Endothelial cell of hepatic sinusoid (primary cell): ENCODE measurements around the gene PSMD9.

Experiments
- in situ Hi-C: cut with HindIII; loops from 2 replicates; pipeline ENCODE4 v1.10.0; 2017; ENCODE audit warnings: low sequenced_read_pairs

The PSMD9 gene

DNA sequence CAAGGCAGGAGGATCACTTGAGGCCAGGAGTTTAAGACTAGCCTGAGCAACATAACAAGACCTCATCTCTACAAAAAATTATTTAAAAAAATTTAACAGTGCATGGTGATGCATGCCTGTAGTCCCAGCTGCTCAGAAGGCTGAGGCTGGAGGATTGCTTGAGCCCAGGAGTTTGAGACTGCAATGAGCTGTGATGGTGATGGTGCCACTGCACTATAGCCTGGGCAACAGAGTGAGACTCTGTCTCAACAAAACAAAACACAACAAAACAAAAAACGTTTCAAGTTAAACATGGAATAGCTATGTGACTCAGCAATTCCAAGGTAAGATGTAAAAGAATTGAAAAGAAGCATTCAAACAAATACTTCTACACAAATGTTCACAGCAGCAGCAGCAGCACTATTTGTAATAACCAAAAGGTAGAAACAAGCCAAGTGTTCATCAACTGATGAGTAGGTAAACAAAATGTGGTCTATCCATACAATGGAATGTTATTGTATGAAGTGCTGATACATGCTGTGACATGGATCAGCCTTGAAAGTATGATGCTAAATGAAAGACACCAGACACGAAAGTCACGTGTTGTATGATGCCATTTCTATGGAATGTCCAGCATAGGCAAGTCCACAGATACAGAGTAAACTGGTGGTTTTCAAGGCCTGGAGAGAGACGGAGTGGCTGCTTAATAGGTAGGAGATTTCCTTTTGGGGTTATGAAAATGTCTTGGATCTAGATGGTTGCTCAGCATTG, 61.2 kb downstream of the PSMD9 start:
- in situ Hi-C loops, result no loop called here

DNA sequence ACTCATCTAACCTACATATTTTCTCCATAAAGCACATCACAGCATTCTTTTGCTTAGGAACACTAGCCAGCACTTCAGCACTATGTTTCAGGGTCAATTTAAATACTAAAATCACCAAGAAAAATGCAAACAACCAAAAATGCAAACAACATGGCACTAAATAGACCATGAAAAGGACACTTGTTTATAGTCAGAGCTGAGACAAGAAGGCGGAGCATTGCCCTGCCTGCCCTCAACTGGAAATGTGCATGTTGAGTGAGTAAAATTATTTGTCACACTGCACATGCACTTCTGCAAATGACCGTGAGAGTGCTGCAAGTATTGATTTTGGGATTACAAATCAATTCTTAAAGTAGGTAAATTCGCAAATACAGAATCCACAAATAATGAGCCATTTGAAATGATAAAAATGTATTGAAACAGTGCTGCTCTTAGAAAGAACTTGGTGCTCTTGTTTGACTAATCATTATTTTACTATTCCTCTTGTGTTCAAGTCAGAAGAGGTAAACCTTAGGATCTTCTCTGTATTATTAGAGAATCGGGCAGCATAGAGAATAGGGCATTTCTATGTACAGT, 64.6 kb downstream of the PSMD9 start:
- in situ Hi-C loops, result no loop called here

DNA sequence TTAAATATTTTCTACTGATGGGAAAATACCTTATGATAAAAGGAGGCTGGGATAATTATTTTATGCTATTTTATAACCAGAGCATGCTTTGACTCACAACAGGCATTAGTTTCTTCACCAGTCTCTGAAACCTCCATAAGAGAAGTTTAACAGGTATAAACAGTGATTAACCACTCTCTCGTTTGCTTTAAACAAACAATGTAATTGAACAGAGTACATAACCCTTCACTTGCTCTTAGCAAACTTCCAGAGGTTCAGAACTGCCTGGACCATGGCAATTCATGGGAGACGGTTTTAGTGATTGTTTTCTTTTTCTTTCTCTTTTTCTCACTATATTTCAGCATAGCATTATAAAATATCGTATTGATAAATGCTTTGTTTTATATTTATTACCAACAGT, 65.1 kb downstream of the PSMD9 start:
- in situ Hi-C loops, result no loop called here

DNA sequence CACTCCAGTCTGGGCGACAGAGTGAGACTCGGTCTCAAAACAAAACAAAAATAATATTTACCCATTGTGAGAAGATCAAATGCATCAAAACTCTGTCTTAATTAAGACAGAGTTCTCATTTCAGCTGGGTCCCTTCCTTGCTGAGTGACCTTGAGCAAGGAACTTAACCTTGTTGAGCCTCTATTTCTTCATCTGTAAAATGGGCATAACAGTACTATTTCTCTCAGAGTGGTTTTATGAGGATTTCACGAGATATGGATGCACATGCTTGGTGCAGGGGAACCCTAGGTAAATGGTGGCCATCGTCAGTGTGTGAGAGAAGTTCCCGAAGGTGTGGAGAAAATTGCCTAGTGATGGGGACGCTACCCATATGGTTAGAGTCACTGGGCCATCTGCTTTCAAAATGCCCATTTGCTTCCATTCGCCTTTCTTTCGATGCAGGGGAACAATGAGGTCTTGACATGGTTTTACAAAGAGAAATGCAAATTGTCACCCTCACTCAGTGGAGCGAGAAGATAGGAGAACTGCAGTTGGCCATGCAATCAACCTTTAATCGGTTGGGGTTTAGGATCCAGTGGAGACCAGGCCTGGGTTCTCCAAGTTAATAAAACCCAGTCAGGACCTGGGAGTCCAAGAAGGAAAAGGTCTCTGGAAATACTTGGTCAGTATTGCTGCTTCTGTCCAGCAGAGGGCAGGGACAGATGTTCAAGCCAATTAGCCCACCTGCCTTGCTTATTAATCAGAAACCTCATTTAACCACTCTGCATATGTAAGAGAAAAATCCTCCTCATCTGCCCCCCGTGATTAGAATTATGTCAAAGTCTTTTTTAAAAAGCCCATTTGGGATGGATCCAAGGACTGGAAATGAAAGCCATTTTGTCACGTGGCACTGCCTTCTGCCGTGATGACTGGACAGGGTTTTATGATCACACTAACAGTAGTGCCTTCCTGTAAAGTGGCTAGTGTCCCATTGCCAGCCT, 67.0 kb downstream of the PSMD9 start:
- in situ Hi-C loops, result no loop called here

DNA sequence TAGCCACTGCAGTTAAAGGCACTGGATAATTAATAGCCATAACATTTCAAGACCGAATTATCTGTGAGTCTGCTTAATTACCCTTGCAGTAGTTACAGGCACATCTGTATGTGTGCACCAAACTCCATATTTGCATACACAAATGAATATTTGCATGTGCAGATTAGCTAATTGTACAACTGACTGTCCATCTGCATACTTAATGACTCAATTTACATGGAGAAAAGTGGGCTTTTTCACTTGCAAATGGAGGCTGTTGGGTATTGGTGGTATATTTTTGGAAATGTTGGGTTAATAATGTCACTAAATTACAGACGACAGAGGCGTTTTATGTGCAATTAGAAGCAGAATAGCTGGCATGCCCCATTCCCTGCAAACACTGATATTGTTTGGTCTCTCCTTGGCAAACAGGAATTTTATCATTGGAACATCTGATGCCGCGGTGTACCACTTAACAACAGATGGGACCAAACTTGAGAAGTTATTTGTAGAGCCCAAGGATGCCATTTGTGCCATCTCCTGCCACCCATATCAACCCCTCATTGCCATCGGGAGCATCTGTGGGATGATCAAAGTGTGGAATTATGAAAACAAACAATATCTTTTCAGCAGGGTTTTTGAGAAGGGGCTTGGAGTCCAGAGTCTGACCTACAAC, 69.4 kb downstream of the PSMD9 start:
- in situ Hi-C loops, result no loop called here

DNA sequence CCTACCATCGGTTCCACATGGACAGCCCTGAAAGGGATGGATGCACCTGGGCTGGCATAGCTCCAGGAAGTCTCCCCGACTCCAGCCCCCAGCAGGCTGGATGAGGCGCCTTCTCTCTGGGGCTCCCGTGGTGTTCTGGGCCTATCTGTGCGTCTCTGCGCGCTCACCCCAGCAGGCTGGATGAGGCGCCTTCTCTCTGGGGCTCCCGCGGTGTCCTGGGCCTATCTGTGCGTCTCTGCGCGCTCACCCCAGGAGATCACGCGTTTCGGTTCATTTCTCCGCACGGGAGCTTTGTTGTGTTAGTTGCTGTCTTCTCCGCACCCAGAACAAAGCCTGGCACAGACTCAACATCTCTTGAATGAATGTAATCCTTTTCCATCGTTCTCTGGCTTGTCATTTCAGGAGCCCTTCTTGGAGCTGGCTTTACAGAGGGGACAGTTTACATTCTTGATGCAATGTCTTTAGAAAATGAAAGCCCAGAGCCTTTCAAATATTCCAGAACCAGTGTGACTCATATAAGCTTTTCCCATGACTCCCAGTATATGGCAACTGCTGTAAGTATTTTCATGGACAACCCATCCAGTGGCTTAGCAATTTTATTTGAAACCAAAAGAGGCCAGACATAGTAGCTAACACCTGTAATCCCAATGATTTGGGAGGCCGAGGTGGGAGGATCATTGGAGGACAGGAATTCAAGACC, 70.1 kb downstream of the PSMD9 start:
- in situ Hi-C loops, result no loop called here

DNA sequence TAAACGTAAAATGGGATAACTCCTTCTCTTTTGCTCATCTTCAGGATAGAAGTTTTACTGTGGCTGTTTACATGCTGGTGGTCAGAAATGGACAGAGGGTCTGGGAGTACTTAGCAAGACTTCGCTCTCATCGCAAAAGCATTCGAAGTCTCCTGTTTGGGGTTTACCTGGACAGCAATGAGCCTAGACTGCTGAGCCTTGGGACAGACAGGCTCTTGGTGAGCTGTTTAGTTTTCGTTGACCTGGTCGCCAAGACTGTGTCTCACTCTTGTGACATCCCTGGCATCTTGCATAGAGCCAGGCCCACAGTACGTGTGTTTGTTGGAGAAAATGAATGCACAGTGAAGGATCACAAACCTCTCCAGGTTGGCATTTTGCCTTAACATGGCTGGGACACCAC, 72.0 kb downstream of the PSMD9 start:
- in situ Hi-C loops, result loop anchor here (10.0 kb wide), 1 partner anchor 1466 kb away; the partner anchor contains the start of gene DYNLL1

DNA sequence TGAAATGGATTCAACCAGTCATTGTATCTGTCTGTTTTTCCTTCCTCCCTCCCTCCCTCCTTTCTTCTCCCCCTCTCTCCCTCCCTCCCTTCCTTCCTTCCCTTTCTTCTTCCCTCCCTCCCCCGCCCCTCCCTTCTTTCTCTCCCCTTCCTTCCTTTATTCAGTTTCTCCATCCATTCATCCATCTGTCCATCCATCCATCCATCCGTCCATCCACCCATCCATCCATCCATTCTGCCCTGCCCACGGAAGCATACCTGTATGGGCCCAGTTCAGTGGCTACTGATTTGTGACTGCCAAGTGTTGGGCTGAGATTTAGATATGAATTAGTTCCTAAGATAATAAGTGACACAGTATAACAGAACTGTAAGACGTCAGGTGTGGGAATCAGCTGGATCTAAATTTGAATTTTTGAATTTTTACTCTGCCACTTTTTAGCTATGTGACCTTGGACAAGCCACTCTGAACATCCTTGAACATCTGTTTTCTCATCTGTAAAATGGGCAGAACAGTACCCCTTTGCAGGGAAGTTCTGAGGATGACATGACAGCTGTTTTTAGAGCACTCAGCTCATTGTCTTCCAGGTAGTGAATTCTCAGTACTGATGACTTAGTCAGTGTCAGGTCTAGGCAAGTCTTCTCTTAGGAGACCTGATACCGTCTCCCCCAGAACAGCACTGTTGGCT, 72.7 kb downstream of the PSMD9 start:
- in situ Hi-C loops, result loop anchor here (10.0 kb wide), 1 partner anchor 1467 kb away; the partner anchor contains the start of gene DYNLL1

DNA sequence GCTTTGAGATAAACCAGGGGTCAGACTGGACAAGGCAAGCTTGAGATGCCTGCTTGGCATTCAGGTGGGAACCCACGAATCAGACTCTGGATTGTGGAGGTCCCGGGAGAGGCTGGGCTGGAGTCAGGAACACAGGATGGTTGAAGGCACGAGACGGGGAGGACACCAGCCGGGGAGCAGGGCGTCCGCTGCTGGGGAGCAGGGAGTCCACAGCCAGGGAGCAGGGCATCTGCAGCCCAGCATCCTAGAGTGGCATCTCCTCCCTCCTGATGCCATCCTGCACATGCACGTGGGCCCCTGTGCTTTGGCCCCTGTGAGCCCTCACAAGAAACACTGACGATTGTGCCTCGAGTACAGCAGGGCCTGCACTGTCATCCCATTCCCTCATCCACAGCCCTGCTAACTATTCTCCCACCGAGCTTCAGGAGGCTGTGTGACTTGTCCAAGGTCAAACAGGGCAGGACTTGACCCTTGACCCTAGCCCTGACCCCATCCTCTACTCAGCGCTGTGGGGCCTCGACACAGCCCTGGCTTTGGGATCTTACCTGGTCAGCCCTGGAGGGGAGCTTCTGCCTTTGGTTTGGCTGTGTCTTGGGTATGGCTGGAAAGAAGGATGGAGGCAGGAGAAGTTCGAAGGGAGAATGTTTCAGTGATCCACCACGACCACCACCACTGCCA, 74.9 kb downstream of the PSMD9 start:
- in situ Hi-C loops, result loop anchor here (10.0 kb wide), 1 partner anchor 1469 kb away; the partner anchor contains the start of gene DYNLL1

DNA sequence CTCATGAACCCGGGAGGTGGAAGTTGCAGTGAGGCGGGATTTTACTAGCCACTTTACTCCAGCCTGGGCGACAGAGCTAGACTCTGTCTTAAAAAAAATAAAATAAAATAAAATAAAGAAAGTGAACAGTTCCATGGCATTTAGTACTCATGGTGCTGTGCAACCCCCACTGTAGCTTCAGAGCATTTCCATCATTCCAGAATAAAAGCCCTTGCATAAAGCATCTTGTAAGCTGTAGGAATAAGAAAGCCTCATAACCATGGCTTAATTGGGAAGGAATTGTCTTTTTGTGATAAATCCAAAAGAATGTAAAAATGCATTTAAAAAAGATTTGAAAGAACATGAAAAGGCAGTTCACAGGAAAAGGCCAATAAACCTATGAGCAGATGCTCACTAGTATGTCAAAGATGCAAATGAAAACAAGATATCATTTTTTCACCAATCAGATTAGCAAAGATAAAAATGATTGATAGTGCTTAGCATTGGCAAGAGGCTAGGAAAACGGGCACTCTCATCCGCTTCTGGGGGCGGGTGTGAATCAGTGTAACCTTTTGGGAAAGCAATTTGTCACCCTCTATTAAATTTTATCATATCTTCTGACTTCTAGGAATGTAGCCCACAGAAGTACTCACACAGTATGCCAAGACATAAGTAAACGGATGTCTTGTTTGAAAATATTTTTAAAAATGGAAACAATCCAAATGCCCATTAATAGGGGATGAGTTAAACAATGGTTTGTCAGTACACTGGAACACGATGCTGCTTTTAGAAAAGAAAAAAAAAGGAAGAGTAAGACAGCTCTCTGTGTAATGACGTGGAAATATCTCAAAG, 76.4 kb downstream of the PSMD9 start:
- in situ Hi-C loops, result loop anchor here (5.0 to 10.0 kb wide), 2 partner anchors 47 to 1470 kb away; partner anchors contain the start of gene DYNLL1

DNA sequence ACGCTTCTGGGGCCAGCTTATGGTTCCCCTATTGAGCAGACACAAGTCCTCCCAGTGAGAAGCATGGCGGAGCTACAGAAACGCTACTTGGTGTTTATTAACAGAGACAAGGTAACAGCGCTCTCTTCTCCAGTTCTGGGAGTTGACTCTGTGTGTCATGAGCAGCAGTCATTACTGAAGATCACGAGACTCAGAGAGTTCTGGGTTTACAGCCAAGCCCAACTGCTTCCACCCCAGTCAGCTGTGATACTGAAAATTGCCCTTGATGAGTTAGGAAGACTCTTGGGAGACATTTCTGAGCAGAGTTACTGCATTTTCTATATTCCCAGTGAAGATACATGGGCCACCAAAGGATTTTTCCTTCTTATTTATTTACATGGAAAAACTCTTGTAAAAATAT, 78.4 kb downstream of the PSMD9 start:
- in situ Hi-C loops, result loop anchor here (5.0 to 10.0 kb wide), 2 partner anchors 45 to 1472 kb away; partner anchors contain the start of gene DYNLL1
